Activated CD4-positive, alpha-beta T cell treated with anti-CD3 and anti-CD28 coated beads, Interleukin-2, amount 50 U/mL, for 48 hours (primary cell): ENCODE results near the gene KLHL2.
A peak's percentile ranks its signal among the peaks of the same experiment; 100 is the strongest.
"Not testable (repeated sequence)": the region's sequence is repeated elsewhere in the genome, so short reads cannot be mapped to it uniquely, and the experiment has no call there.

Experiments used
- DNase-seq, 2 experiments: peaks; one replicate each; pipeline ENCODE4 v3.0.0-alpha.2; 2020

KLHL2 gene

GRCh38 chr4:165236852-165237251, 29.5 kb downstream of the KLHL2 start:
- DNase-seq: not testable (repeated sequence)

GRCh38 chr4:165238041-165238640, 30.8 kb downstream of the KLHL2 start:
- DNase-seq: not testable (repeated sequence)

GRCh38 chr4:165240761-165241160, 33.4 kb downstream of the KLHL2 start:
- DNase-seq: not testable (repeated sequence)

- not testable (repeated sequence) for DNase-seq
These were observed 36.8 kb downstream of the KLHL2 start for GRCh38 chr4:165244148-165244547.

GRCh38 chr4:165244587-165245186, 37.3 kb downstream of the KLHL2 start:
- DNase-seq: not testable (repeated sequence)

- DNase-seq: no peak
These were observed 40.7 kb downstream of the KLHL2 start for GRCh38 chr4:165248102-165248501.

GRCh38 chr4:165248904-165249303, 41.5 kb downstream of the KLHL2 start:
- peak; percentile 6 to 15 for DNase-seq

GRCh38 chr4:165254771-165255170, 47.4 kb downstream of the KLHL2 start:
- DNase-seq: not testable (repeated sequence)

GRCh38 chr4:165255439-165255838, 48.1 kb downstream of the KLHL2 start:
- peak; percentile 45 to 59 for DNase-seq

- DNase-seq: not testable (repeated sequence)
These were observed 48.8 kb downstream of the KLHL2 start for GRCh38 chr4:165256074-165256659.

GRCh38 chr4:165259776-165260175, 52.4 kb downstream of the KLHL2 start:
- DNase-seq: not testable (repeated sequence)

GRCh38 chr4:165262306-165262705, 54.9 kb downstream of the KLHL2 start:
- not testable (repeated sequence) for DNase-seq

- DNase-seq: not testable (repeated sequence)
These were observed 56.1 kb downstream of the KLHL2 start for GRCh38 chr4:165263466-165263865.

GRCh38 chr4:165269931-165270330, 62.6 kb downstream of the KLHL2 start:
- not testable (repeated sequence) for DNase-seq

GRCh38 chr4:165273443-165273842, 66.1 kb downstream of the KLHL2 start:
- not testable (repeated sequence) for DNase-seq

GRCh38 chr4:165275357-165275756, 68.0 kb downstream of the KLHL2 start:
- DNase-seq: not testable (repeated sequence)

- not testable (repeated sequence) for DNase-seq
These were observed 72.2 kb downstream of the KLHL2 start for GRCh38 chr4:165279531-165279930.

GRCh38 chr4:165284697-165285096, 77.3 kb downstream of the KLHL2 start:
- DNase-seq: not testable (repeated sequence)

GRCh38 chr4:165286619-165287340, 79.4 kb downstream of the KLHL2 start:
- not testable (repeated sequence) for DNase-seq

- no peak for DNase-seq
These were observed 80.9 kb downstream of the KLHL2 start for GRCh38 chr4:165288226-165288625.

- no peak for DNase-seq
These were observed 81.5 kb downstream of the KLHL2 start for GRCh38 chr4:165288639-165289422.

- DNase-seq: no peak
These were observed 82.0 kb downstream of the KLHL2 start for GRCh38 chr4:165289423-165289785.

GRCh38 chr4:165293061-165293460, 85.7 kb downstream of the KLHL2 start:
- no peak for DNase-seq
